GM12891 (cell line): ENCODE data around the gene CARD19.

ENCODE experiments used
- DNase-seq: peaks from one replicate; pipeline ENCODE4 v3.0.0; 2011; ENCODE audit warnings: low spot score; ENCODE audit not compliant: insufficient read length
- FAIRE-seq: peaks from 2 replicates; lab custom pipeline; 2011; peaks lifted over from hg19 to GRCh38; lab: Jason Lieb, UNC
- PAX5 ChIP-seq: IDR thresholded peaks from 2 replicates; pipeline ENCODE4 v1.6.1; 2011; ENCODE audit warnings: low read length, moderate library complexity, mild to moderate bottlenecking; ENCODE audit not compliant: insufficient read depth, severe bottlenecking
- POLR2A ChIP-seq: IDR thresholded peaks from 2 replicates; pipeline ENCODE4 v1.6.1; 2011; ENCODE audit warnings: low read depth, low read length, control low read depth
- POLR2AphosphoS5 ChIP-seq: IDR thresholded peaks from 2 replicates; pipeline ENCODE4 v1.6.1; 2011; ENCODE audit warnings: low read depth, low read length, control low read depth
- POU2F2 ChIP-seq: IDR thresholded peaks from 2 replicates; pipeline ENCODE4 v1.6.1; 2011; ENCODE audit warnings: low read depth, mild to moderate bottlenecking, control low read depth, low read length, moderate library complexity
- SPI1 ChIP-seq: IDR thresholded peaks from 2 replicates; pipeline ENCODE4 v1.6.1; 2011; ENCODE audit warnings: low read depth, low read length, control low read depth
- TAF1 ChIP-seq: IDR thresholded peaks from 2 replicates; pipeline ENCODE4 v1.6.1; 2011; ENCODE audit warnings: low read depth, low read length, control low read depth

CARD19 gene

GRCh38 chr9:93107151-93107824 is 11.3 kb downstream of the CARD19 start:
- FAIRE-seq = no peak
- DNase-seq = no peak
- no peak for TF ChIP-seq PAX5
- no peak for TF ChIP-seq SPI1
- TF ChIP-seq POLR2AphosphoS5 = no peak
- no peak for TF ChIP-seq POU2F2
- TF ChIP-seq POLR2A = no peak
- TF ChIP-seq TAF1 = no peak

- no peak for DNase-seq
- no peak for TF ChIP-seq SPI1
- no peak for TF ChIP-seq POLR2A
- no peak for FAIRE-seq
These were observed 11.8 kb downstream of the CARD19 start for GRCh38 chr9:93107825-93108161.

- no peak for DNase-seq
- TF ChIP-seq PAX5 (no peak), POU2F2 (no peak), TAF1 (no peak), SPI1 (no peak), POLR2A (no peak), POLR2AphosphoS5 (no peak)
- no peak for FAIRE-seq
These were observed 12.4 kb downstream of the CARD19 start for GRCh38 chr9:93108291-93109041.

GRCh38 chr9:93110311-93110855 is 14.4 kb downstream of the CARD19 start:
- no peak for FAIRE-seq
- DNase-seq = no peak
- no peak for TF ChIP-seq SPI1
- no peak for TF ChIP-seq POLR2A
- no peak for TF ChIP-seq PAX5
- no peak for TF ChIP-seq TAF1
- no peak for TF ChIP-seq POLR2AphosphoS5
- no peak for TF ChIP-seq POU2F2

- no peak for FAIRE-seq
- TF ChIP-seq POU2F2 (no peak), POLR2A (no peak), SPI1 (no peak), PAX5 (no peak), TAF1 (no peak), POLR2AphosphoS5 (no peak)
- DNase-seq = no peak
These were observed 15.0 kb downstream of the CARD19 start for GRCh38 chr9:93111001-93111370.

GRCh38 chr9:93111371-93112115 is 15.5 kb downstream of the CARD19 start:
- no peak for TF ChIP-seq POLR2A
- TF ChIP-seq POLR2AphosphoS5 = no peak
- TF ChIP-seq TAF1 = no peak
- no peak for TF ChIP-seq PAX5
- TF ChIP-seq SPI1 = no peak
- no peak for TF ChIP-seq POU2F2
- no peak for DNase-seq
- no peak for FAIRE-seq

- TF ChIP-seq POLR2A (no peak), POLR2AphosphoS5 (no peak)
- no peak for FAIRE-seq
- DNase-seq = no peak
These were observed 16.3 kb downstream of the CARD19 start for GRCh38 chr9:93112116-93112863.

GRCh38 chr9:93112864-93113389 is 16.9 kb downstream of the CARD19 start:
- no peak for DNase-seq
- FAIRE-seq = no peak
- TF ChIP-seq POLR2AphosphoS5 (no peak), POU2F2 (no peak), PAX5 (no peak)

GRCh38 chr9:93114169-93114983 is 18.4 kb downstream of the CARD19 start:
- DNase-seq (no peak), FAIRE-seq (no peak)
- TF ChIP-seq SPI1 (no peak), POU2F2 (no peak), POLR2A (no peak), TAF1 (no peak), PAX5 (no peak), POLR2AphosphoS5 (no peak)
